Tongue (tissue), 2 donors: ENCODE measurements around the gene VWF. TPM values are rescaled to one million over a fixed set of nuclear protein-coding genes. Genes with fewer than 3 reads are reported as not detected.
"Not testable (repeated sequence)": the region's sequence is repeated elsewhere in the genome, so short reads cannot be mapped to it uniquely, and the experiment has no call there.

Source experiments
- DNase-seq: peaks from one replicate; pipeline ENCODE4 v3.0.0-alpha.2; 2015
- total RNA-seq: library from RNA; depleted of rRNA; stranded (reverse); fragments of >200 nt; gene quantifications from one replicate; pipeline ENCODE4 v1.2.3, GENCODE V29; 2014

The VWF gene
- total RNA-seq = 101 TPM

DNA sequence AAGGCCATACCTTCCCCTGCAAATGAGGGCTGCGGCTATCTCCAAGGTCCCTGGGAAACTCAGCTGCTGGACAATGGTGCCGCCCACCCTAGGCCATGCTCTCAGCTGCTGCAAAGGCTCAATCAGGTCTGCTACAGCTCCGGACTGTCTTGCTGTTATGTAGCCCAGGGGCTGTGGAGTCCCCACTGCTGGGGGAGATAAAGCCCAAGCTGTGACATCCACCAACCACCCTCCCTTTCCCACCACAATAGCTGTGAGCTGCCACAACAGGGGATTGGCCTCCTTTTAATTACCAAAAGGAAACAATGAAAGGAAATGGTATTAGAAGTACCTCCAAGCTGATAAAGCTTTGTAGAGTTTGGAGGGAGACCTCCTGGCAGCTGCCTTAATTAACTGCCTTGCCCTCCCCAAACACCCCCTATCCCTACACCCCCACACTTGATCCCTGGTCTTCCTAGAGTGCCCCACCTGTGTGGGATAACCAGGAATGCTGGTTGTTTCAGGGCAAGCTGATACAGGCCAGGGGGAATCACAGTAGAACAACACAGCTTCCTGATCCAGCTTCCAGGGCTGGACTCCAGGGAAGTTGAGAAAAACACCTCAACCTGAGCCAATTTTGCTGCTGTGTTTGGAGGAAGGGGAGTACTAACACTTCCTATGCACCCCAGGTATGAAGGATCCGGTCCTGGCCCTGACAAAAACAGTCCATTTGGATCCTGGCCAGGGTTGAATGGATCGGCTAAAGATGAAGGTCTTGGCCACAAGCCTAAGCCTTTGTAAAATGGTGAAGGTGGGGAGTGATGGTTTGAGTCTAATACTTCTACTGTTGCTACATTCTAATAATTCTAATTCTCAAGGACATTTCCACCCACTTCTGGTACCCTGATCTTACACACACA is at the start of gene VWF:
TSS of gene VWF (minus strand) at position 260 of the 899 bp plus-strand sequence. CDS start 1,474 bp downstream, outside the sequence.
- peak; percentile 21 for DNase-seq

- no peak for DNase-seq
These were observed 48.4 kb upstream of the VWF start for GRCh38 chr12:6172862-6173261.

GRCh38 chr12:6172086-6172485 is 47.6 kb upstream of the VWF start:
- no peak for DNase-seq

- no peak for DNase-seq
These were observed 47.0 kb upstream of the VWF start for GRCh38 chr12:6171409-6172015.

DNA sequence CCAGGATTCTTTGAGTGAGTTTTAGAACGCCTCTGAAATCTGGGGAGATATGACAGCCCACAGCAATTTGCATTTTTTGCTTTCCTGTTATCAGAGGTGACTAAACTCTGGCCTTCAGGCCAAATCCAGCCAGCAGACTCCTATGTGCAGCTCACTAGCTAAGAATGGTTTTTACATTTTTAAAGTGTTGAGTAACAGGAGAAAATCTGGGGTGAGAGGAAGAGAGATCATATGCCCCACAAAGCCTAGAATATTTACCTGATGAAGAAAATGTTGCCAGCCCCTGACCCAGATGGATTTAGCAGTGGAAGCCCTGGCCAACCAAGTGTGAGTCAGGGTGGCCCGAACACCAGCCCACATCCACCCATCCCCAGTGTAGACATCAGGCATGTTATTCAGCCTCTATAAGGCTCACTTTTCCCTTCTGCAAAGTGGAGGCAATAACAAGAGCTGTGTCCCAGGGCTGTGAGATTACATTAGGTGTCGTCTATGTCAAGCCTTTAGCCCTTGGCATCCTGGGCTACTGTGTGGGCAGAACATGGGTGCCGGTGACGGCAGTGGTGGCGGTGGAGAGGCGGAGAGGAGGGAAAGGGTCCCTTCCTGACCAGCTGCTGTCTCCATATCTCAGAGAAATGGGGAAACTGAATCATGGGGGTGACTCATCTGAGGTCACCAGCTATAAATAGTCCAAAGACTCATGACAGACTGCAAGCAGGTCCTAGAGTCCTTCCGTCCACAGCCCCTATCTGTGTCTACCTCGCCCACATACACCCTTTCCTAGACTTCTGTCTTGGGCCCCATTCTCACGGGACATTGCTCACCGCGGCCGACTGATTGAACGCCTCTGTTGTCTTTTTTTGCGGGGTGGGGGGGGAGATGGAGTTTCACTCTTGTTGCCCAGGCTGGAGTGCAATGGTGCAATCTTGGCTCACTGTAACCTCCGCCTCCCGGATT is 43.1 kb upstream of the VWF start:
- DNase-seq = peak; percentile 53

DNA sequence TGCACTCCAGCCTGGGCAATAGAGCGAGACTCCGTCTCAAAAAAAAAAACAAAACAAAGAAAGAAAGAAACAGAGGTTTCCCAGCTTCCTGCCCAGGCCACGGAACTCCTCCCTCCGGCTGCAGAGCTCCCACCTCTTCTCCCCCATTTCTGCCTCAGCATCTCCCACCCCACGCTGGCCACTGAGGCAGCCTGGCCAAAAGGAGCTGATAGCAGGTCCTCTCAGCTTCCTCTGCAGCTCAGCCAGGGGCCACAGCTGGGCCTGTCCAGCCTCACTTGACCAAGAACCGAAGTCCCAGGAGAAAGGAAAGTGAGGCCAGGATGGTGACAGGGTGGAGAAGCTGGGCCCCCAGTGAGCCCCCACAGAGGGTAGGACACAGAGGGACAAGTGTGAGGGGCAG is 42.3 kb upstream of the VWF start:
- no peak for DNase-seq

DNA sequence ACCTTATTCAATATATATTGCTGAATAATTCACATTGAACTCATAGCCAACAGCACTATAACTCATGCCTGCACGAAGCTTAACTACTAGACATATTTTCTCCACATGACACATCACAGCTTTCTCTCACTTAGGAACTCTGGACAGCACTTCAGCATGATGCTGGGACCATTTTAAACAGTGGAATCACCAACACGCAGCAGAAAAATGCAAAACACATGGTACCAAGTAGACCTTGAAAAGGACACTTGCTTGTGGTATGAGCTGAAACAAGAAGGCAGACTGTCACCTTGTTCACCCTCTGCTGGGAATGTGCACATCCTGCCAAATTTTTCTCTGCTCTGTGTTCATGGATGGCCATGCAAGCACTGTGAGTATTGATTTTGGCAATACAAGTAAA is 40.9 kb upstream of the VWF start:
- no peak for DNase-seq

- no peak for DNase-seq
These were observed 39.1 kb upstream of the VWF start for GRCh38 chr12:6163416-6164060.

GRCh38 chr12:6161124-6161882 is 36.8 kb upstream of the VWF start:
- peak; percentile 56 for DNase-seq

DNA sequence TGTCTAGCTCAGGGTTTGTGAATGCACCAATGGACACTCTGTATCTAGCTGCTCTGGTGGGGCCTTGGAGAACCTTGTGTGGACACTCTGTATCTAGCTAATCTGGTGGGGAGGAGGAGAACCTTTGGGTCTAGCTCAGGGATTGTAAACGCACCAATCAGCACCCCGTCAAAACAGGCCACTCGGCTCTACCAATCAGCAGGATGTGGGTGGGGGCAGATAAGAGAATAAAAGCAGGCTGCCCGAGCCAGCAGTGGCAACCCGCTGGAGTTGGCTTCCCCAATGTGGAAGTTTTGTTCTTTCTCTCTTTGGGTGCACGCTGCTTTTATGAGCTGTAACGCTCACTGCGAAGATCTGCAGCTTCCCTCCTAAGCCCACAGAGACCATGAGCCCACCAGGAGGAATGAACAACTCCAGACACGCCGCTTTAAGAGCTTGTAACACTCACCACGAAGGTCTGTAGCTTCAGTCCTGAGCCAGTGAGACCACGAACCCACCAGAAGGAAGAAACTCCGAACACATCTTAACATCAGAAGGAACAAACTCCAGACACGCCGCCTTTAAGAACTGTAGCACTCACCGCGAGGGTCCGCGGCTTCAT is 35.7 kb upstream of the VWF start:
- not testable (repeated sequence) for DNase-seq

DNA sequence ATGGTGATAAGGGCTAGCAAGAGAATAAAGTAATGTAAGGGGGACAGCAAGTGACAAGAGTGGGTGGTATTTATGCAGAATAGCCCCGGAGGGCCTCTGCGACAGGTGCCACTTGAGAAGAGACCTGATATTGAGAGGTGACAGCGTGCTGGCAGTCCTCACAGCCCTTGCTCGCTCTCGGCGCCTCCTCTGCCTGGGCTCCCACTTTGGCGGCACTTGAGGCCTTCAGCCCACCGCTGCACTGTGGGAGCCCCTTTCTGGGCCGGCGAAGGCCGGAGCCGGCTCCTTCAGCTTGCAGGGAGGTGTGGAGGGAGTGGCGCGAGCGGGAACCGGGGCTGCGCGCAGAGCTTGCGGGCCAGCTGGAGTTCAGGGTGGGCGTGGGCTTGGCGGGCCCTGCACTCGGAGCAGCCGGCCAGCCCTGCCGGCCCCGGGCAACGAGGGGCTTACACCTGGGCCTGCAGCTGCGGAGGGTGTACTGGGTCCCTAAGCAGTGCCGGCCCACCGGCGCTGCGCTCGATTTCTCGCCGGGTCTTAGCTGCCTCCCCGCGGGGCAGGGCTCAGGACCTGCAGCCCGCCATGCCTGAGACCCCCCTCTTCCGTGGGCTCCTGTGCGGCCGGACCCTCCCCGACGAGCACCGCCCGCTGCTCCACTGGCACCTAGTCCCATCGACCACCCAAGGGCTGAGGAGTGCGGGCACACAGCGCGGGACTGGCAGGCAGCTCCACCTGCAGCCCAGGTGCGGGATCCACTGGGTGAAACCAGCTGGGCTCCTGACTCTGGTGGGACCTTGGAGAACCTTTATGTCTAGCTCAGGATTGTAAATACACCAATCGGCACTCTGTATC is 34.9 kb upstream of the VWF start:
- peak; percentile 31 for DNase-seq

- no peak for DNase-seq
These were observed 34.3 kb upstream of the VWF start for GRCh38 chr12:6158749-6159148.

GRCh38 chr12:6158255-6158654 is 33.8 kb upstream of the VWF start:
- DNase-seq = no peak

DNA sequence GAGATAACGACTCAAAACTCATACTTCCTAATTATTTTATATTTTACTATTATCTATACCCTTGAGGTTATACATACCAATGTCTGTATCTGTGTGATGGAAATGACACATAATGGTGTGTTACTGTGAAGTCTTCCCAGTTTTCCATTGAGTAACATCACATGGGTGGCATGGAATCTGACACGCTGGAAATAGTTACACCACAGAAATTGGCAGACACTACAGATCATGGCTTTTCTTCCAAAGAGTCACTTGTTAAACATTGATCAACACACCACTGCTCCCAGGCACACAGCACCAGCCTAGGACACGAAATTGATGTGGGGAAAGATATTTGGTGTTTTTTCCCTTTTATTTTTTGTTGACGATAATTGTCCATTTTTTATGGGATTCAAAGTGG is 33.0 kb upstream of the VWF start:
- DNase-seq = no peak

GRCh38 chr12:6154730-6155459 is 30.4 kb upstream of the VWF start:
- DNase-seq = no peak

DNA sequence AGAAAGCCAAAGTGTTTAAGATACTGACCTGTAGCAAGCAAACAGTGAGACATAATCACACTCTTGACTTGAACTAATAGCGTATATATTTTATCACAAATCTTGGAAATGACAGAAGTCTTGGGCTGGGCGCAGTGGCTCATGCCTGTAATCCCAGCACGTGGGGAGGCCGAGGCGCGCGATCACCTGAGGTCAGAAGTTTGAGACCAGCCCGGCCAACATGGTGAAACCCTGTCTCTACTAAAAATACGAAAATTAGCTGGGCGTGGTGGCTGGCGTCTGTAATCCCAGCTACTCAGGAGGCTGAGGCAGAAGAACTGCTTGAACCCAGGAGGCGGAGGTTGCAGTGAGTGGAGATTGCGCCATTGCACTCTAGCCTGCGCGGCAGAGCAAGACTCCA is 24.3 kb upstream of the VWF start:
- not testable (repeated sequence) for DNase-seq

DNA sequence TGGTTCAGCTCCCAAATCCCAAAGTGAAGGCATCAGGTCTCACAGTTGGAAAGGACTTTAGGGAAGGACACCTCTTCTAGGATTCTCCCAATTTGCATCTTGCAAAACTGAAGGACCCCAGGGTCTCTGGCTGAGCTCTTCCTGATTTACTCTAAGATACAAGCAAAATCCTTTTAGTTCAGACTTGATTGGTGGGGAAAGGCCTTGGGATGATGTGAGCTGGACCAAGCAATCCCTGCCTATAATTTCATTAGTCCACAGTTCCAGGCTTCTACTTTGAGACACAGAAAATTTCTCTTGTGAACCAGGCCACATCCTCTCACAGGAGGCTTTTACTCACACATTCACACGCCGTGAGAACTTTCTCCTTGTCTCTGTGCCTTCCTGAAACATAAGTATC is 23.6 kb upstream of the VWF start:
- DNase-seq = no peak

DNA sequence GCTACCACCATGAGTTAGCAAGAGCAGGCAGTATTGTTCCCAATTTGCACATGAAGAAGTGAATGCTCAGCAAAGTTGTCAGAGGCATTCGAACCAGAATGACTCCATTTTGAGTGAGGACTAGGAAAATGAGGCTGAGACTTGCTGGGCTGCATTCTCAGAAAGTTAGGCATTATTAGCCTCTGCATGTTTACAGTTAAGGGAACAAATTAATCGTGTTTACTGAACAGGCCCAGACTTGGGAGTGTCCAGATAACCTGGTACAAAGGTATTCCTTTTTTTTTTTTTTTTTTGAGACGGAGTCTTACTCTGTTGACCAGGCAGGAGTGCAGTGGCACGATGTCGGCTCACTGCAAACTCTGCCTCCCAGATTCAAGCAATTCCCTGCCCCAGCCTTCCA is 22.5 kb upstream of the VWF start:
- DNase-seq = no peak

DNA sequence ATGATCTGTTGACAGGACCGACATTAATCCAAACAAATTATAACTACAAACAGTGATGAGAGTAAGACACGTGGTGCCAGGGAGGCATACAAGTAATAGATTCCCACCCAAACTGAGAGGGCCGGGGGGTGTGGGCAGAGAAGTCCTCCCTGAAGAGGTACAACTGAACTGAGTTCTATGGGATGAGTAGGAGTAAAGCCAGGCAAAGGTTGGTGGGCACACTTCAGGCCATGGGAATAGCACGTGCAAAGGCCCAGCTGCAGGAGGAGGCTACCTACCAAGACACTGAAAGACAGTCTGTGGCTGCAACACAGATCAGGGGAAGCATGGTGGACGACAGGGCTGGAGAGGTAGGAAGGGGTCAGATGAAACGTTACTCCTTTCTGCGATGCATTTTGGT is 22.0 kb upstream of the VWF start:
- DNase-seq = no peak
